Parathyroid adenoma (tissue), 2 donors: ENCODE results near the gene ICE1.

ENCODE experiments used
- H2AFZ ChIP-seq: fragments of 300-600 bp; sonication (generic); one replicate; pipeline ENCODE4 v1.7.0; 2017; ENCODE audit warnings: antibody characterized with exemption, mild to moderate bottlenecking
- H3K27ac ChIP-seq: fragments of 300-600 bp; sonication (generic); one replicate; pipeline ENCODE4 v1.7.0; 2017
- H3K27me3 ChIP-seq: fragments of 300-600 bp; sonication (generic); one replicate; pipeline ENCODE4 v1.7.0; 2017; ENCODE audit warnings: low read length; ENCODE audit not compliant: control insufficient read depth, insufficient read depth
- H3K36me3 ChIP-seq: fragments of 300-600 bp; sonication (generic); one replicate; pipeline ENCODE4 v1.7.0; 2017; ENCODE audit warnings: low read length; ENCODE audit not compliant: control insufficient read depth, insufficient read depth
- H3K4me1 ChIP-seq: fragments of 300-600 bp; sonication (generic); one replicate; pipeline ENCODE4 v1.7.0; 2017; ENCODE audit warnings: control low read depth
- H3K4me2 ChIP-seq: fragments of 300-600 bp; sonication (generic); one replicate; pipeline ENCODE4 v1.7.0; 2017; ENCODE audit warnings: low read length
- H3K4me3 ChIP-seq: fragments of 300-600 bp; sonication (generic); one replicate; pipeline ENCODE4 v1.7.0; 2017; ENCODE audit warnings: low read depth, low read length
- H3K79me2 ChIP-seq: fragments of 300-600 bp; sonication (generic); one replicate; pipeline ENCODE4 v1.7.0; 2017; ENCODE audit warnings: control low read depth
- H3K9ac ChIP-seq: fragments of 300-600 bp; sonication (generic); one replicate; pipeline ENCODE4 v1.7.0; 2017; ENCODE audit warnings: mild to moderate bottlenecking
- H3K9me3 ChIP-seq: fragments of 300-600 bp; sonication (generic); one replicate; pipeline ENCODE4 v1.7.0; 2017; ENCODE audit warnings: low read length; ENCODE audit not compliant: control insufficient read depth
- CTCF ChIP-seq: fragments of 300-600 bp; sonication (generic); IDR thresholded peaks from one replicate; pipeline ENCODE4 v1.7.0; 2017; ENCODE audit warnings: antibody characterized with exemption, mild to moderate bottlenecking
- donor health status: primary hyperparathyroidism.

ICE1 gene

GRCh38 chr5:5456858-5457257 is 34.4 kb downstream of the ICE1 start:
- no peak overlapping the region for H3K9ac ChIP-seq
- H3K36me3 ChIP-seq, result no peaks in the 10 kb centered on the region
- peaks cover 5% of the 10 kb centered on the region for H3K79me2 ChIP-seq
- no peak overlapping the region for H2AFZ ChIP-seq
- H3K4me3 ChIP-seq, result no peak overlapping the region
- H3K4me2 ChIP-seq, result no peak overlapping the region
- TF ChIP-seq CTCF, result no peak
- no peaks in the 10 kb centered on the region for H3K9me3 ChIP-seq
- H3K27me3 ChIP-seq, result no peaks in the 10 kb centered on the region
- no peak overlapping the region for H3K27ac ChIP-seq
- no peaks in the 10 kb centered on the region for H3K4me1 ChIP-seq

GRCh38 chr5:5460311-5460710 is 37.8 kb downstream of the ICE1 start:
- no peaks in the 10 kb centered on the region for H3K27me3 ChIP-seq
- no peak overlapping the region for H2AFZ ChIP-seq
- TF ChIP-seq CTCF, result no peak
- H3K36me3 ChIP-seq, result no peaks in the 10 kb centered on the region
- H3K27ac ChIP-seq, result no peak overlapping the region
- H3K79me2 ChIP-seq, result peaks cover 5% of the 10 kb centered on the region
- H3K4me1 ChIP-seq, result no peaks in the 10 kb centered on the region
- H3K4me2 ChIP-seq, result no peak overlapping the region
- no peak overlapping the region for H3K4me3 ChIP-seq
- no peak overlapping the region for H3K9ac ChIP-seq
- no peaks in the 10 kb centered on the region for H3K9me3 ChIP-seq

- TF ChIP-seq CTCF, result no peak
- no peaks in the 10 kb centered on the region for H3K4me1 ChIP-seq
- H3K4me3 ChIP-seq, result no peak overlapping the region
- H3K27ac ChIP-seq, result no peak overlapping the region
- H3K79me2 ChIP-seq, result peaks cover 5% of the 10 kb centered on the region
- H3K27me3 ChIP-seq, result no peaks in the 10 kb centered on the region
- H3K4me2 ChIP-seq, result no peak overlapping the region
- H3K9me3 ChIP-seq, result no peaks in the 10 kb centered on the region
- no peak overlapping the region for H3K9ac ChIP-seq
- H3K36me3 ChIP-seq, result no peaks in the 10 kb centered on the region
- H2AFZ ChIP-seq, result no peak overlapping the region
Measured at GRCh38 chr5:5461012-5461411, 38.5 kb downstream of the ICE1 start.

GRCh38 chr5:5464036-5464715 is 41.7 kb downstream of the ICE1 start:
- H2AFZ ChIP-seq, result no peak overlapping the region
- H3K27me3 ChIP-seq, result no peaks in the 10 kb centered on the region
- no peaks in the 10 kb centered on the region for H3K79me2 ChIP-seq
- no peak overlapping the region for H3K4me2 ChIP-seq
- no peak for TF ChIP-seq CTCF
- no peaks in the 10 kb centered on the region for H3K4me1 ChIP-seq
- H3K27ac ChIP-seq, result no peak overlapping the region
- H3K36me3 ChIP-seq, result no peaks in the 10 kb centered on the region
- H3K4me3 ChIP-seq, result no peak overlapping the region
- H3K9ac ChIP-seq, result no peak overlapping the region
- H3K9me3 ChIP-seq, result no peaks in the 10 kb centered on the region

GRCh38 chr5:5466227-5466626 is 43.8 kb downstream of the ICE1 start:
- no peak overlapping the region for H3K27ac ChIP-seq
- no peak for TF ChIP-seq CTCF
- H3K79me2 ChIP-seq, result no peaks in the 10 kb centered on the region
- H3K4me1 ChIP-seq, result no peaks in the 10 kb centered on the region
- no peaks in the 10 kb centered on the region for H3K9me3 ChIP-seq
- no peak overlapping the region for H3K4me2 ChIP-seq
- no peak overlapping the region for H2AFZ ChIP-seq
- no peaks in the 10 kb centered on the region for H3K27me3 ChIP-seq
- H3K4me3 ChIP-seq, result no peak overlapping the region
- H3K9ac ChIP-seq, result no peak overlapping the region
- no peaks in the 10 kb centered on the region for H3K36me3 ChIP-seq
